AG10803 (cell line): Measurements from ENCODE around the gene SNAP91.

Source experiments
- DNase-seq: peaks from one replicate; pipeline ENCODE4 v3.0.0; 2010; ENCODE audit warnings: low read depth
- H3K4me3 ChIP-seq: 2 replicates; pipeline ENCODE4 v1.5.1; 2011; ENCODE audit warnings: mild to moderate bottlenecking, low read length, control low read depth
- TF ChIP-seq, protein P1 (sequence below): conservative IDR thresholded peaks from 2 replicates; pipeline ENCODE4 v1.5.1; 2011; ENCODE audit warnings: mild to moderate bottlenecking, low read length, control low read depth, inconsistent platforms

SNAP91 gene

DNA sequence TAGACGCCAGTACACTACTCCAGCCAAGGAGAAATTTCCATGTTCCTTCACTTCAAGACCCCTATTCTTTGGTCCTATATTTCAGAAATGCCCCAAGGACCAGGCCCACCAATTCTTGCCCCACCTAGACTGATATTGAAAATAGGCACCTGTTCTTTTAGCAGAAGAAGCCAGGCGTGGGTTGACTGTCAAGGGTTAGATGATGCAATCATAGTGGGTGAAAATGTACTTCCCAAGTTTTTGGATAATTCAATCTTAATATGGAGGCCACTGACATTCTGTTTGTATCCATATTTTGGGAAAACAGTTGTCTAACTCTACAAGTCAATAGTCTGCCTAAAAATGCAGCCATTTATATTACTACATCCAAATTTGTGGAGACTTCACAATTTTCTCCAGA is 21.0 kb upstream of the SNAP91 start:
- no peak for DNase-seq
- no peak overlapping the region for H3K4me3 ChIP-seq
- TF ChIP-seq, protein P1, sequence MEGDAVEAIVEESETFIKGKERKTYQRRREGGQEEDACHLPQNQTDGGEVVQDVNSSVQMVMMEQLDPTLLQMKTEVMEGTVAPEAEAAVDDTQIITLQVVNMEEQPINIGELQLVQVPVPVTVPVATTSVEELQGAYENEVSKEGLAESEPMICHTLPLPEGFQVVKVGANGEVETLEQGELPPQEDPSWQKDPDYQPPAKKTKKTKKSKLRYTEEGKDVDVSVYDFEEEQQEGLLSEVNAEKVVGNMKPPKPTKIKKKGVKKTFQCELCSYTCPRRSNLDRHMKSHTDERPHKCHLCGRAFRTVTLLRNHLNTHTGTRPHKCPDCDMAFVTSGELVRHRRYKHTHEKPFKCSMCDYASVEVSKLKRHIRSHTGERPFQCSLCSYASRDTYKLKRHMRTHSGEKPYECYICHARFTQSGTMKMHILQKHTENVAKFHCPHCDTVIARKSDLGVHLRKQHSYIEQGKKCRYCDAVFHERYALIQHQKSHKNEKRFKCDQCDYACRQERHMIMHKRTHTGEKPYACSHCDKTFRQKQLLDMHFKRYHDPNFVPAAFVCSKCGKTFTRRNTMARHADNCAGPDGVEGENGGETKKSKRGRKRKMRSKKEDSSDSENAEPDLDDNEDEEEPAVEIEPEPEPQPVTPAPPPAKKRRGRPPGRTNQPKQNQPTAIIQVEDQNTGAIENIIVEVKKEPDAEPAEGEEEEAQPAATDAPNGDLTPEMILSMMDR = no peak

GRCh38 chr6:83722876-83723275 is 14.0 kb upstream of the SNAP91 start:
- no peak overlapping the region for H3K4me3 ChIP-seq
- no peak for DNase-seq
- TF ChIP-seq, protein P1 = no peak

- no peak for DNase-seq
- no peak overlapping the region for H3K4me3 ChIP-seq
- TF ChIP-seq, protein P1 = no peak
Observed at GRCh38 chr6:83717809-83718208, 8.9 kb upstream of the SNAP91 start.

- no peak for DNase-seq
- no peak overlapping the region for H3K4me3 ChIP-seq
- TF ChIP-seq, protein P1 = no peak
Observed at GRCh38 chr6:83711958-83712357, 3.1 kb upstream of the SNAP91 start.

GRCh38 chr6:83709748-83710050 is 798 bp upstream of the SNAP91 start:
- TF ChIP-seq, protein P1 = no peak
- no peak overlapping the region for H3K4me3 ChIP-seq

DNA sequence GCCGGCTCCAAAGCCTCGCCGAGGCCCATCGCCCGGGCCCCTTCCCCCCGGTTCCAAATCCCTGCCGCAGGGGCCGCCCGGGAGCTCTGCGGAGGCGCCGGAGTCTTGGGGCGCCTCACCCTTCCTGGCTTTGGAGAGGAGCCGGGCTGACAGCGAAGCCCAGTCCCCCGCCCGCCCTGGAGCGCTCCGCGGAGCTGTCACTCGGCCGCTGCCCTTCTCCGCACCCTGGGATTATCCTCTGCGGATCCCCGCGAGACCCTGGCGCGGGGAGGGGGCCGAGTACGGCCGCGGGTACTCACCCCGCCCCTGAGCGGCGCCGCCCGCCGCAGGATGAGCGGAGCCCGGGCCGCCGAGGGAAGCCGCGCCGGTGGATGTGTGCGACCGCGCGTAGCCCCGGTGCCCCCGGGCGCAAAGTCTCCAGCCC is 343 bp downstream of the SNAP91 start:
- peak overlapping the region; percentile 38 for H3K4me3 ChIP-seq
- TF ChIP-seq, protein P1 = no peak
- DNase-seq = no peak

More at GRCh38 chr6:83709748-83710050, 798 bp upstream of the SNAP91 start:
- DNase-seq = no peak

GRCh38 chr6:83707829-83708545 is 914 bp downstream of the SNAP91 start:
- H3K4me3 ChIP-seq = peak overlapping the region; percentile 38
- peak; percentile 2 for DNase-seq
- TF ChIP-seq, protein P1 = no peak
